HCT116 (cell line): ENCODE data around the gene HOXA1. TPM values are rescaled to one million over a fixed set of nuclear protein-coding genes. Genes with fewer than 3 reads are reported as not detected.

ENCODE experiments used
- ATAC-seq: fragments of 200-7000 bp; cut with Tn5 transposase; 2 replicates; pipeline ENCODE4 v1.9.1; 2020; ENCODE audit warnings: mild to moderate bottlenecking, moderate library complexity
- BruUV-seq: library from RNA; stranded (reverse); fragments of 400-500 nt; replicated peaks from 2 replicates; lab custom pipeline; 2021; lab: Mats Ljungman, UMichigan
- CTCF ChIA-PET: fragments of 300-600 bp; sonication (Branson Sonifier 250); formaldehyde crosslinking; loops from one replicate; lab custom pipeline; 2021; ENCODE audit warnings: antibody characterized with exemption; lab: Charles Lee
- POLR2A ChIA-PET: fragments of 300-600, 350-600 bp; sonication (Branson Sonifier 250); formaldehyde crosslinking; loops from one replicate; lab custom pipeline; 2021; ENCODE audit warnings: antibody characterized with exemption; lab: Charles Lee
- RAD21 ChIA-PET, 2 experiments: fragments of 300-600 bp; sonication (Branson Sonifier 250); formaldehyde crosslinking; loops; one replicate each; lab custom pipeline; 2023; ENCODE audit warnings: low total read pairs in 2 of 2; ENCODE audit not compliant: uncharacterized antibody in 2 of 2, unreplicated experiment in 2 of 2, low non-redundant PET in 1 of 2; lab: Charles Lee
- DNase-seq: peaks from one replicate; pipeline ENCODE4 v3.0.0-alpha.2; 2010; ENCODE audit warnings: low read depth, low spot score
- H2AFZ ChIP-seq: fragments of 200-600 bp; shearing (Covaris generic), sonication (generic); 2 replicates; pipeline ENCODE4 v1.6.1; 2017; ENCODE audit warnings: low read depth, mixed run types, mixed read lengths, antibody characterized with exemption, low read length; ENCODE audit not compliant: poor library complexity, severe bottlenecking
- H3K27ac ChIP-seq: 2 replicates; pipeline ENCODE4 v1.5.1; 2012; ENCODE audit warnings: low read depth, low read length
- H3K27me3 ChIP-seq: fragments of 200-600 bp; sonication (generic); 2 replicates; pipeline ENCODE4 v1.6.1; 2016; ENCODE audit warnings: mixed run types, low read length, mixed read lengths; ENCODE audit not compliant: insufficient read depth
- H3K36me3 ChIP-seq, 2 experiments: fragments of 200-500 bp in 1 of 2; fragments of 200-600 bp in 1 of 2; sonication (Bioruptor generic) in 1 of 2; sonication (generic) in 1 of 2; 2 replicates each; pipeline versions ENCODE4 v1.5.1 to v1.6.1; 2014 to 2016; ENCODE audit warnings: low read length in 2 of 2, inconsistent platforms in 1 of 2, mixed read lengths in 1 of 2, mixed run types in 1 of 2; ENCODE audit not compliant: insufficient read depth in 2 of 2, control insufficient read depth in 1 of 2
- H3K4me1 ChIP-seq, 2 experiments: fragments of 200-600 bp in 1 of 2; sonication (generic) in 1 of 2; 2 replicates each; pipeline versions ENCODE4 v1.5.1 to v1.6.1; 2012 to 2017; ENCODE audit warnings: low read length in 2 of 2, inconsistent platforms in 1 of 2, mild to moderate bottlenecking in 1 of 2, mixed read lengths in 1 of 2, mixed run types in 1 of 2, moderate library complexity in 1 of 2; ENCODE audit not compliant: insufficient read depth in 2 of 2, control insufficient read depth in 1 of 2
- H3K4me2 ChIP-seq: fragments of 200-600 bp; sonication (generic); 2 replicates; pipeline ENCODE4 v1.6.1; 2017; ENCODE audit warnings: mixed run types, low read length, mixed read lengths
- H3K4me3 ChIP-seq, 2 experiments: fragments of 200-600 bp in 1 of 2; sonication (generic) in 1 of 2; replicated peaks in 1 of 2; 2 replicates each; pipeline ENCODE4 v1.5.1; 2011 to 2016; ENCODE audit warnings: low read length in 2 of 2, control low read depth in 1 of 2, low read depth in 1 of 2, mild to moderate bottlenecking in 1 of 2, mixed read lengths in 1 of 2, mixed run types in 1 of 2
- H3K79me2 ChIP-seq: fragments of 200-600 bp; sonication (generic); 2 replicates; pipeline ENCODE4 v1.6.1; 2017; ENCODE audit warnings: mild to moderate bottlenecking, mixed run types, low read length, moderate library complexity, mixed read lengths; ENCODE audit not compliant: insufficient read depth
- H3K9ac ChIP-seq: fragments of 200-600 bp; sonication (generic); 2 replicates; pipeline ENCODE4 v1.6.1; 2016; ENCODE audit warnings: low read length, mixed read lengths
- H3K9me2 ChIP-seq: fragments of 200-600 bp; sonication (generic), shearing (Covaris generic); 2 replicates; pipeline ENCODE4 v1.6.1; 2017; ENCODE audit warnings: mixed run types, mild to moderate bottlenecking, moderate library complexity; ENCODE audit not compliant: insufficient read depth
- H3K9me3 ChIP-seq, 2 experiments: fragments of 200-500 bp in 1 of 2; fragments of 200-600 bp in 1 of 2; sonication (Bioruptor generic) in 1 of 2; sonication (generic) in 1 of 2; 2 replicates each; pipeline ENCODE4 v1.6.1; 2014 to 2017; ENCODE audit warnings: low read length in 2 of 2, mixed read lengths in 2 of 2, inconsistent platforms in 1 of 2, low read depth in 1 of 2, mild to moderate bottlenecking in 1 of 2, mixed run types in 1 of 2, moderate library complexity in 1 of 2; ENCODE audit not compliant: control insufficient read depth in 1 of 2, insufficient read depth in 1 of 2
- H4K20me1 ChIP-seq: fragments of 200-600 bp; sonication (generic), shearing (Covaris generic); 2 replicates; pipeline ENCODE4 v1.6.1; 2017; ENCODE audit warnings: mixed run types, mild to moderate bottlenecking, moderate library complexity; ENCODE audit not compliant: insufficient read depth
- ATF3 ChIP-seq: IDR thresholded peaks from 2 replicates; pipeline ENCODE4 v1.6.1; 2012
- CBX3 ChIP-seq: IDR thresholded peaks from 2 replicates; pipeline ENCODE4 v1.6.1; 2012; ENCODE audit warnings: low read depth
- EGR1 ChIP-seq: IDR thresholded peaks from 2 replicates; pipeline ENCODE4 v1.6.1; 2012; ENCODE audit warnings: low read depth
- ELF1 ChIP-seq: IDR thresholded peaks from 2 replicates; pipeline ENCODE4 v1.6.1; 2012; ENCODE audit warnings: low read depth, borderline replicate concordance
- EZH2phosphoT487 ChIP-seq: fragments of 200-600 bp; IDR thresholded peaks from 2 replicates; pipeline ENCODE4 v1.6.1; 2018; ENCODE audit warnings: antibody characterized with exemption, borderline replicate concordance
- FOSL1 ChIP-seq: IDR thresholded peaks from 2 replicates; pipeline ENCODE4 v1.6.1; 2012; ENCODE audit warnings: low read depth
- MAX ChIP-seq: IDR thresholded peaks from 2 replicates; pipeline ENCODE4 v1.6.1; 2012
- REST ChIP-seq: IDR thresholded peaks from 2 replicates; pipeline ENCODE4 v1.6.1; 2012; ENCODE audit warnings: low read depth
- SP1 ChIP-seq: IDR thresholded peaks from 2 replicates; pipeline ENCODE4 v1.6.1; 2012; ENCODE audit warnings: low read depth
- SRF ChIP-seq: IDR thresholded peaks from 2 replicates; pipeline ENCODE4 v1.6.1; 2012; ENCODE audit warnings: low read depth
- TCF7L2 ChIP-seq: IDR thresholded peaks from 2 replicates; pipeline ENCODE4 v1.7.0; 2011; ENCODE audit warnings: borderline replicate concordance, inconsistent platforms; ENCODE audit not compliant: insufficient read depth, insufficient read length; ENCODE audit errors: extremely low read depth
- YY1 ChIP-seq: IDR thresholded peaks from 2 replicates; pipeline ENCODE4 v1.6.1; 2011; ENCODE audit warnings: low read length, low read depth, moderate library complexity, mild to moderate bottlenecking; ENCODE audit not compliant: insufficient replicate concordance; ENCODE audit errors: extremely low read depth
- ZFX ChIP-seq: fragments of 450-650 bp; IDR thresholded peaks from 2 replicates; pipeline ENCODE4 v1.6.1; 2017
- ZNF274 ChIP-seq: fragments of 200-500 bp; sonication (Bioruptor generic); IDR thresholded peaks from 2 replicates; pipeline ENCODE4 v1.6.1; 2014; ENCODE audit warnings: mild to moderate bottlenecking, low read depth, low read length, inconsistent platforms
- intact Hi-C: fragments of 100-400 bp; cut with micrococcal nuclease; formaldehyde crosslinking; loops from 2 replicates; pipeline ENCODE4 v1.10.0; 2022
- total RNA-seq: library from RNA; stranded (reverse); gene quantifications from one replicate; pipeline ENCODE4 v1.2.1, GENCODE V29; 2021; ENCODE audit not compliant: unreplicated experiment

Gene HOXA1
- total RNA-seq, 1 experiment from 2014 or later: 2.8 TPM

- POLR2A ChIA-PET: no interaction called here
- peaks cover 34 to 35% of the 10 kb centered on the region in 2 experiments for H3K4me1 ChIP-seq
- intact Hi-C loops: no loop called here
These were observed 13.8 kb upstream of the HOXA1 start for GRCh38 chr7:27109466-27110185.

GRCh38 chr7:27108390-27109127 is 12.8 kb upstream of the HOXA1 start:
- ATAC-seq (no peak), DNase-seq (no peak)
- no peak overlapping the region for H3K4me3 ChIP-seq
- no peak overlapping the region for H3K9ac ChIP-seq
- H4K20me1 ChIP-seq: no peaks in the 10 kb centered on the region
- intact Hi-C loops: no loop called here
- ChIA-PET RAD21 (no interaction called here), POLR2A (no interaction called here), CTCF (no interaction called here)
- BruUV-seq: no TSS peak
- no peak for TF ChIP-seq REST
- TF ChIP-seq ELF1: no peak
- TF ChIP-seq CBX3: no peak
- no peak for TF ChIP-seq SRF
- no peak for TF ChIP-seq EGR1
- TF ChIP-seq ZFX: no peak
- no peak for TF ChIP-seq ATF3
- no peak for TF ChIP-seq YY1
- TF ChIP-seq FOSL1: no peak
- no peak for TF ChIP-seq MAX
- H3K79me2 ChIP-seq: peaks cover 20% of the 10 kb centered on the region
- H2AFZ ChIP-seq: no peak overlapping the region
- no peaks in the 10 kb centered on the region for H3K9me2 ChIP-seq
- H3K9me3 ChIP-seq: no peaks in the 10 kb centered on the region
- H3K4me1 ChIP-seq: peaks cover 28 to 29% of the 10 kb centered on the region in 2 experiments
- no peaks in the 10 kb centered on the region for H3K36me3 ChIP-seq
- H3K27ac ChIP-seq: no peak overlapping the region
- H3K4me2 ChIP-seq: no peak overlapping the region
- H3K27me3 ChIP-seq: no peaks in the 10 kb centered on the region

More at GRCh38 chr7:27109466-27110185, 13.8 kb upstream of the HOXA1 start:
- ChIA-PET RAD21 (no interaction called here), CTCF (no interaction called here)
- H3K4me3 ChIP-seq: no peak overlapping the region
- H3K36me3 ChIP-seq: no peaks in the 10 kb centered on the region
- no TSS peak for BruUV-seq
- no peaks in the 10 kb centered on the region for H4K20me1 ChIP-seq
- H3K27me3 ChIP-seq: no peaks in the 10 kb centered on the region
- ATAC-seq (no peak), DNase-seq (no peak)
- no peak for TF ChIP-seq MAX
- TF ChIP-seq ZNF274: no peak
- TF ChIP-seq SRF: no peak
- TF ChIP-seq EGR1: no peak
- TF ChIP-seq SP1: no peak
- no peak for TF ChIP-seq EZH2phosphoT487
- no peak for TF ChIP-seq TCF7L2
- H3K27ac ChIP-seq: no peak overlapping the region
- peaks cover 20% of the 10 kb centered on the region for H3K79me2 ChIP-seq
- no peaks in the 10 kb centered on the region for H3K9me3 ChIP-seq
- no peak overlapping the region for H3K4me2 ChIP-seq
- no peak overlapping the region for H2AFZ ChIP-seq
- no peaks in the 10 kb centered on the region for H3K9me2 ChIP-seq
- H3K9ac ChIP-seq: no peak overlapping the region
